Psoas muscle (tissue), 8 donors: ENCODE measurements around the gene CDC42BPA. TPM values are rescaled to one million over a fixed set of nuclear protein-coding genes. Genes with fewer than 3 reads are reported as not detected.

Source experiments
- ATAC-seq, 4 donors: fragments of 200-7000 bp; cut with Tn5 transposase; one replicate each; pipeline ENCODE4 v1.9.1; 2020; ENCODE audit warnings: moderate library complexity in 3 of 4, mild to moderate bottlenecking in 2 of 4
- DNase-seq, 2 donors: peaks; one replicate each; pipeline ENCODE4 v3.0.0-alpha.2; 2020
- H3K27ac ChIP-seq: fragments of 200-600 bp; one replicate; pipeline ENCODE4 v1.8.0; 2022
- H3K27me3 ChIP-seq, 3 donors: fragments of 200-600 bp in 1 of 3; one replicate each; pipeline versions ENCODE4 v1.6.1 to v1.8.0; 2013 to 2022; ENCODE audit warnings: low read length in 2 of 3, mild to moderate bottlenecking in 2 of 3, moderate library complexity in 1 of 3; ENCODE audit not compliant: insufficient read depth in 3 of 3
- H3K36me3 ChIP-seq, 2 donors: fragments of 200-600 bp in 1 of 2; one replicate each; pipeline versions ENCODE4 v1.6.1 to v1.8.0; 2013 to 2022; ENCODE audit warnings: low read depth in 1 of 2, mild to moderate bottlenecking in 1 of 2, moderate library complexity in 1 of 2; ENCODE audit not compliant: insufficient read depth in 1 of 2
- H3K4me1 ChIP-seq: fragments of 200-600 bp; one replicate; pipeline ENCODE4 v1.8.0; 2022
- H3K4me3 ChIP-seq: fragments of 200-600 bp; one replicate; pipeline ENCODE4 v1.8.0; 2022; ENCODE audit warnings: mild to moderate bottlenecking
- H3K9me3 ChIP-seq: fragments of 200-600 bp; one replicate; pipeline ENCODE4 v1.8.0; 2022
- CTCF ChIP-seq: fragments of 200-600 bp; IDR thresholded peaks from one replicate; pipeline ENCODE4 v1.8.0; 2022; ENCODE audit warnings: antibody characterized with exemption
- WGBS, 3 donors: extraction: QIAGEN DNeasy Blood & Tissue Kit; methylation state at CpG; one replicate each; pipeline versions ENCODE4 v1.1.6 to v1.1.7; 2013; 5-methylcytosine and 5-hydroxymethylcytosine counted together
- intact Hi-C, 2 donors: fragments of 100-400 bp; cut with DNase I; formaldehyde crosslinking; loops; one replicate each; pipeline versions ENCODE4 v1.11.0 to v1.14.2; 2022
- polyA plus RNA-seq, 3 donors: library from polyadenylated mRNA; stranded (reverse); fragments of 200-250 nt; gene quantifications; one replicate each; pipeline ENCODE4 v1.2.3, GENCODE V29; 2013
- total RNA-seq, 4 donors: library from RNA; stranded (reverse); fragmentation: NEBNext Ultra II Directional in 2 of 4; extraction: Animal tissue kit (Norgen Biotek cat#: 25700) in 2 of 4; gene quantifications; one replicate each; pipeline versions ENCODE4 v1.2.1 to v1.2.4, GENCODE V29; 2021 to 2023
- donor health status: healthy with polysubstance abuse.
- donor health status: DM: no; HTN: no; CAD: no; lungs with moderate emphysema.
- donor health status: Bipolar disorder and iron deficiency.
- donor health status: healthy.
- donor health status: DM: yes; HTN: yes; CAD: no.
- donor health status: DM: no; HTN: no; CAD: no.
- donor health status: DM: no; HTN: no; CAD: no.
- donor health status: DM: yes; HTN: yes; CAD: no.

The CDC42BPA gene
- total and polyA plus RNA-seq, 7 donors, result 5.3 to 23.0 (median 15.7) TPM

GRCh38 chr1:227155688-227156087, 162.6 kb downstream of the CDC42BPA start:
- Histone ChIP-seq H3K9me3 (no peaks in the 10 kb centered on the region), H3K27ac (no peak overlapping the region), H3K4me1 (peaks cover 6% of the 10 kb centered on the region), H3K36me3 (peaks cover 3 to 20% of the 10 kb centered on the region in 2 donors), H3K27me3 (no peaks in the 10 kb centered on the region), H3K4me3 (no peak overlapping the region)
- 90 to 96% (median 94%) methylated on average over 4 of the region's 4 CpGs for WGBS, 3 donors
- ATAC-seq (peak in 2 of 4 donors; percentile 50 to 56), DNase-seq (no peak)
- intact Hi-C loops, result no loop called here
- TF ChIP-seq CTCF, result no peak

GRCh38 chr1:227155004-227155403, 163.3 kb downstream of the CDC42BPA start:
- H3K27me3 ChIP-seq, result no peaks in the 10 kb centered on the region
- no peak overlapping the region for H3K27ac ChIP-seq
- no peak for TF ChIP-seq CTCF
- H3K9me3 ChIP-seq, result no peaks in the 10 kb centered on the region
- intact Hi-C loops, result no loop called here
- no peak for ATAC-seq
- no peak for DNase-seq
- H3K36me3 ChIP-seq, result peaks cover 3 to 16% of the 10 kb centered on the region in 2 donors
- 69 to 82% (median 71%) methylated on average over 2 of the region's 2 CpGs for WGBS, 3 donors
- H3K4me1 ChIP-seq, result peaks cover 6% of the 10 kb centered on the region
- no peak overlapping the region for H3K4me3 ChIP-seq

- ATAC-seq, result no peak
- H3K9me3 ChIP-seq, result no peaks in the 10 kb centered on the region
- 97 to 99% (median 98%) methylated on average over 2 of the region's 2 CpGs for WGBS, 3 donors
- intact Hi-C loops, result no loop called here
- no peaks in the 10 kb centered on the region for H3K36me3 ChIP-seq
- H3K27me3 ChIP-seq, result no peaks in the 10 kb centered on the region
- H3K4me3 ChIP-seq, result no peak overlapping the region
- DNase-seq, result no peak
- peaks cover 6% of the 10 kb centered on the region for H3K4me1 ChIP-seq
- no peak for TF ChIP-seq CTCF
- no peak overlapping the region for H3K27ac ChIP-seq
Measured at GRCh38 chr1:227152525-227152924, 165.8 kb downstream of the CDC42BPA start.

- intact Hi-C loops, result no loop called here
- no peak for ATAC-seq
- H3K4me1 ChIP-seq, result no peaks in the 10 kb centered on the region
- 69 to 86% (median 83%) methylated on average over 1 of the region's 1 CpG for WGBS, 3 donors
- TF ChIP-seq CTCF, result no peak
- H3K4me3 ChIP-seq, result no peak overlapping the region
- H3K36me3 ChIP-seq, result peaks cover 7 to 73% of the 10 kb centered on the region in 2 donors
- H3K27me3 ChIP-seq, result no peaks in the 10 kb centered on the region
- H3K9me3 ChIP-seq, result no peaks in the 10 kb centered on the region
- DNase-seq, result no peak
- H3K27ac ChIP-seq, result no peak overlapping the region
Measured at GRCh38 chr1:227140376-227140775, 177.9 kb downstream of the CDC42BPA start.

GRCh38 chr1:227136210-227136820, 182.0 kb downstream of the CDC42BPA start:
- Histone ChIP-seq H3K4me3 (no peak overlapping the region), H3K36me3 (peaks cover 4 to 36% of the 10 kb centered on the region in 2 donors), H3K9me3 (no peaks in the 10 kb centered on the region), H3K27ac (no peak overlapping the region), H3K27me3 (no peaks in the 10 kb centered on the region), H3K4me1 (no peaks in the 10 kb centered on the region)
- WGBS, 3 donors, result 94 to 96% (median 95%) methylated on average over 4 of the region's 4 CpGs
- DNase-seq (no peak), ATAC-seq (no peak)
- intact Hi-C loops, result loop anchor here in 1 of 2 donors (10.0 kb wide), 2 partner anchors 132 to 178 kb away; partner anchors contain the start of gene CDC42BPA
- TF ChIP-seq CTCF, result no peak
